HG03457 (cell line): ENCODE data around the gene COL18A1.
"Not testable (repeated sequence)": the region's sequence is repeated elsewhere in the genome, so short reads cannot be mapped to it uniquely, and the experiment has no call there.

ENCODE experiments used
- ATAC-seq: cut with Tn5 transposase; IDR thresholded peaks from one replicate; pipeline ENCODE4 v1.9.1; 2021; ENCODE audit warnings: moderate number of reproducible peaks; ENCODE audit not compliant: unreplicated experiment

Gene COL18A1

DNA sequence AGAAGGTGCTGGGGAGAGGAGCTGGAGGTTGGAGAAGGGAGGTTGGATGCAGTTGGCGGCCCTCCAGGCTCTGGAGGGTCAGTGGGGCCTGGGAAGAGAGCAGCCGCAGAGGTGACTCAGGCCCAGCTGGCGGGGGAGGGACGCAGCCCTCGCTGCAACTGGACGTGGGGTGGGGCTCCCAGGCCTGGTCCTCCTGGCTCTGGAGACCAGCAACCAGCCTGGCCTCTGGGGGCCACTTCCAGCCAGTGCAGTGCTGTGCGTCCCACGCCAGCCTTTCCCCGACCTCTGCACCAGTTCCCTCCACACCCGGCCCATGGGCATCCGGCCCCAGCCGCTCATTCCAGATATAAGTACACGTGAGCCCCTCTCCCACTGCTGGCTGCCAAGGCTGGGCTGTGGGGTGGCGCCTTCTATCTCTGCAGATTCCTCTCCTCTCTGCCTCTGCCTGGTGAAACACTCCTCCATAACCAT lies 38.0 kb upstream of the COL18A1 start:
- no peak for ATAC-seq

DNA sequence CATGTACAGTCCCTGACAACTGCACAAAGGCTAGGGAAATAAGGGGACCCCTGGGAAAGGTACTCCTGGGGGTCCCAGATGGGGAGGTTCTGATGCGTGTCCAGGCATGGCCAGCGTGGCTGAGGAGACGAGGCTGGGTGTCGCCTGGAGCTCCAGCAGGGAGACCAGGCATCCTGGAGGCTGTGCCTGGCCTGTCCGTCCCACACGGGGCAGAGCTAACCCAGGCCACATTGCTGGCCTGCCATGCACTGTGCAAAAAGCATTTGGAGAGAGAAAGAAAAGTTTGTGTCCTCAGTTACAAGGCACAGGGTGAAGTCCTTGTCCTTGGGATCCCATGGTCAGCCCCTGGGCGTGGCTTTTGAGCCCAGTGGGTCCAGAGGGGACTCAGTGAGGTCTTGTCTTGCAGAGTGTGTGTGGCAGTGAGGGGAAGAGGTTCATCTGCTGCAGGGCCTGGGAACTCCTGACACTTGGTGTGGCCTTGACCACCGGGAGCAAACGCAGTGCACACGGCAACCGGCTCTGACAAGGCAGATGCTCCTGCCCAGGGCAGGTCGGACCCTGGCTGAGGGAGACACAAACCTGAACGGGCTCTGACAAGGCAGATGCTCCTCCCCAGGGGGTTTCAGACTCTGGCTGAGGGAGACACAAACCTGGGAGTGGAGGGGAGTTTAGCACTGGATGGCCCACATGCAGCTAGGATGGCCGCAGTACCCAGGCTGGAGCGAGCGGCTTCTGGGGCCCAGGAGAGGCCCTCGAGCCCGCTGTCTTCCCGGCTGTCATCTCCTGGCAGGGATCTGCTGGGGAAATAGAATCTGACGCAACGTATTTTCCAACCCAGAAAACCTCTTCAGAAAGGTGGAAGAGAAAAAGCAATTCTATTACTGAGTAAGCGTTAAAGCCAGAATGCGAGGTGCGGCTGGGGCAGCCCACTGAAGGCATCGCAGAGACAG lies 37.3 kb upstream of the COL18A1 start:
- ATAC-seq, result no peak

DNA sequence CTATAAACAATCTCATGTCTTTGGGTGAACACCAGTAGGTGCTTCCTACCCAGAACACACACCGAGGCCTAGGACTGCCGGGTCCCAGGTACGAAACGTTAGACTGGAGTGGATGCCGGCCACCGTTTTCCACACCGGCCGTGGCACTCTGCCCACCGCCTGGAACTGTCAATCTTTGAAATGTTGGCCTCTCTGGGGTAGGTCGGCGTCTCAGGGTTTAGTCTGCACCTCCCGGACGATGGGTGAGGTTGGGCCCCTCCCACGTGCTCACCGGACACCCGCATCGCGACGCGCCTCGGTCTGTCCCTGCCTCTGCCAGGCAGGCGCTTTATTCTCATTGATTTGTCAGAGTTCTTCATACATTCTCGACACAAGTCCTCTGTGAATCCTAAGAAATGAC lies 35.9 kb upstream of the COL18A1 start:
- ATAC-seq, result not testable (repeated sequence)

DNA sequence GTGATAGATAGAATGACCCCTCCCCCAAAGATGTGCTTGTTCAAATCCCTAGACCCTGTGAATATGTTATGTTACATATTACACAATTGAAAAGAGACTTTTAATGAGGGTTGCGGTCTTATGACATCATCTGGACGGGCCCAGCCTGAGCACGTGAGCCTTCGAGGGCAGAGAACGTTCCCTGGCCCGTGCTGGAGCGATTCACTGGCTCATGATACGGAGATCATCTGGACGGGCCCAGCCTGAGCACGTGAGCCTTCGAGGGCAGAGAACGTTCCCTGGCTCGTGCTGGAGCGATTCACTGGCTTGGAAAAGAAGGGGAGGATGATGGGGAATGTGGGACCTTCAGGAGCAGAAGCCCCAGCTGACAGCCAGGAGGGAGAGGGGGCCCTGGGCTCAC lies 34.4 kb upstream of the COL18A1 start:
- no peak for ATAC-seq

- ATAC-seq, result no peak
Observed at GRCh38 chr21:45371081-45371480, 33.9 kb upstream of the COL18A1 start.

- ATAC-seq, result no peak
Observed at GRCh38 chr21:45371655-45372054, 33.3 kb upstream of the COL18A1 start.

GRCh38 chr21:45372732-45373355 lies 32.1 kb upstream of the COL18A1 start:
- ATAC-seq, result no peak

GRCh38 chr21:45373991-45374816 lies 30.8 kb upstream of the COL18A1 start:
- no peak for ATAC-seq

DNA sequence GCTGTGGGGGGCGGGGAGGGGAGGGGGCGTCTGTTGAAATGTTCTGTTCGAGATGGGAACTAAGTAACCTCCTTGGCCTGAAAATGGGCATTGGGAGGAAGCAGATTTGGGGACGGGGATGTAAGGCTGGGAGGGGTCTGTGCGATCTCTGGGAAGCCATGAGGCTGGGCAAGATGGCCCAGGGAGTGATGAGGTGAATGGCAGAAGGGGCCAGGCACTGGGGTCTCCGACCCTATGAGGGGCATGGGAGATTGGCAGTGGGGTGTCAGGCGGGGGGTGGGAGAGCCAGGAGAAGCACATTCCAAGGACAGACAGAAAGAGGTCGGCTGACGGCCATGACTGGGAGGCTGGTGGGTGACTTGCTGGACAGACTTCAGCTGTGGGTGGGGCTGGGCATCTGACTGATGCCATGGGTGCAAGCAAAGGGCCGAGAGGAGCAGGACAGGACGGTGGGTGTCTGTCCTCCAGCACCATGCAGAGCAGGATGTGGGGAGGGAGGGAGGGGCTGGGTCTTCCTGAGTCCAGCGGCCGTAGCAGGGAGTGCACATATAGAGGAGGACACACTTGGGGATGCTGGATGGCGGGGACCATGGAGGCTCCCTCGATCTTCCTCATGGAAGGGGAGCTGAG lies 30.0 kb upstream of the COL18A1 start:
- ATAC-seq, result no peak

DNA sequence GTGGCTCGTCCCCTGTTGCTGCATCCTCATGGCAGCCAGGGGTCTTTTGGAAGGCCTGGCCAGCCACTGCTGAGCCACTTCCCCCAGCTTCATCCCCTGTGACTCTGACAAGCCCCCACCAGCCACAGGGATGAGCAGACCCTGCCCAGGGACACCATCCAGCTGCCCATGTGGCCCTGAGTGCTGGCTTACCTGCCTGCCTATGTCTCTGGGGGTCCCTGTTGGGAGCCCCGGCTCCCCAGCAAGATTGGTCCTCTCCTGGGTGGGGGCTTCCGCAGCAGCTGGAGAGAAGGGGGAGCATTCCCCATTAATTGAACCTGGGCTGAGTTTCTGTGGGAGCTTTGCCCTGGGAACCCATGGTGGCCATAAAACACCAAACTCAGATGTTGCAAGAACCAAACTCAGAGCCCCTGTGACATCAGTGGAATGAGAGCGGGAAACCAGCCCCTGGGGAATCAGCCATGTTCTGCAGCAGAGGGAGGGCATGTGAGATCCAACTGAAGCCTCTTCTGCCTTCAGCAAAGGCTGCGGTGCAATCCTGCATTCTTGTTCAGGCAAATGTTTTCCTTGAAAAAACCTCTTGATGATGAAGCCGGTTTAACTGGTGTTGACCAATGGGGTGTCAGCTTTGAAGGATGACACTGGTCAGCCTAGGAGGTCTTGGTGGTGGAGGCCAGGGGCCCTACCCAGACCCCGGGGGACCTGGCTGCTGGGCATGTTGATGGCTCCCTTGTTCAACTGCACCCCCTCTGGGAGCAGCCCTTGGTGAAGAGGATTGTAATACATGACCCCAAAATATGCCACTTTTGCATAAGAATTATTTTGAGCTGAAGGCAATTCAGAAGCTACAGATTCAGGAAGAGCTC lies 28.3 kb upstream of the COL18A1 start:
- ATAC-seq, result no peak

DNA sequence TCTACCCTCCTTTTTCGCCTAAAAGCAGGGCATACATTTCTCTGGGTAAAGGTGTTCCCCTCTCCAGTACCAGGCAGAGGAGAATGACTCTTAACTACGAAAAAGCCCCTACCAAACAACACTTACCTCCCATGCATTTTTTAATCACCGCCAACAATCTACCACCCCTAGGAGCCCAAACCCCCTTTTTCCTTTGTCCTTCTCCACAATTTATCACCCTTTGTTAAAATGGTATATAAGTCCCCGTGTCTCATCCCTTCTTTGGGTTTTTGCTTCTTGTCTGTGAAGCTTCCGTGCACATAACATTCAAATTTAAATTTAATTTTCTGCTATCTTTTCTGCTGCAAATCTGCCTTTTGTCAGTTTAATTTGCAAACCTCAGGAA lies 27.6 kb upstream of the COL18A1 start:
- ATAC-seq, result no peak

- ATAC-seq, result no peak
Observed at GRCh38 chr21:45377866-45378257, 27.1 kb upstream of the COL18A1 start.

GRCh38 chr21:45378258-45378966 lies 26.6 kb upstream of the COL18A1 start:
- ATAC-seq, result no peak

DNA sequence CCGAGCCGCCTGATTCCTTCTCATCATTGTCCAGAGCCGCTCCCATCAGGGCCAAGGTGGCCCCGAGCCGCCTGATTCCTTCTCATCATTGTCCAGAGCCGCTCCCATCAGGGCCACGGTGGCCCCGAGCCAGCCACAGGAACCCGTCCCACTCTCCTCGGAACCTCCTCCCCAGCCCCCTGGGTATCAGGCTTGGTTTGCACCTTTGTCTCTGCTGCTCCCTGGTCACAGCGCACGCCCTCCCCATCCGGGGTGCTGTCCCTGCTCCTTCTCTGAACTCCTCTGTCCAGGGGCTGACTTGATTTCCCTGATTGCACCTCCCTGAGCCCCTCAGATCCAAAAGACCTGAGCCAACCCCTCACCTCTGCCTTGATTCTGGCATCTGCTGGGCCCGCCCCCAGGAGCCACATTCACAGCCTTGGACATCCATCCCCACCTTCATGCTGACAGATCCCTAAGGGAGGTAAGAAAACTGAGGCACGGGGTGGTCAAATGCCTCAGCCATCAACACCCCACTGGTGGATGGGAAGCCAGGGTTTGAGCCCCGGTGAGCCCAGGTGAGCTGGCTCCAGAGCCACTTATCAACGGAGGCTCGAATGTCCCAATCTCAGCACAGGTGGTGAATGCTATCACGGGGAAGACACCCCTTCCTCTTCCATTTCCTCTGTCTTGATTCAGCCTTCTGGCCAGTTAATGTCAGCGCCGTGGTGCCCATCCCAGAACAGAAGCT lies 25.6 kb upstream of the COL18A1 start:
- ATAC-seq, result no peak

DNA sequence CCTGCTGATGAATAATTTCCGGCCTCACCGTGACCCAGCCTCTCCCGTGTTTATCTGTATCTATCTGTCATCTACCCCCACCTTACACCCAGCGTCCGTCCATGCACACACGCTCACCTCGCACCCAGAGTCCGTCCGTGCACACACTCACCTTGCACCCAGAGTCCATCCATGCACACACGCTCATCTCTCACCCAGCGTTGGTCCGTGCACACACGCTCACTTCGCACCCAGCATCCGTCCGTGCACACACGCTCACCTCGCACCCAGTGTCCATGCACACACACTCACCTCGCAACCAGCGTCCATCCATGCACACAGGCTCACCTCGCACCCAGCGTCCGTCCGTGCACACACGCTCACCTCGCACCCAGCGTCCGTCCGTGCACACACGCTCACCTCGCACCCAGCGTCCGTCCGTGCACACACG lies 25.0 kb upstream of the COL18A1 start:
- ATAC-seq, result no peak

- ATAC-seq, result no peak
Observed at GRCh38 chr21:45380566-45380965, 24.4 kb upstream of the COL18A1 start.

- ATAC-seq, result no peak
Observed at GRCh38 chr21:45381036-45381787, 23.8 kb upstream of the COL18A1 start.
